Heart left ventricle (tissue), 16 donors: ENCODE measurements around the gene STAU1. TPM values are rescaled to one million over a fixed set of nuclear protein-coding genes. Genes with fewer than 3 reads are reported as not detected.

Experiments
- ATAC-seq, 4 donors: fragments of 200-7000 bp; cut with Tn5 transposase; one replicate each; pipeline ENCODE4 v1.9.1; 2020 to 2022; ENCODE audit warnings: moderate library complexity in 4 of 4, mild to moderate bottlenecking in 3 of 4, moderate number of reproducible peaks in 1 of 4
- DNase-seq, 5 donors: peaks; one replicate each; pipeline ENCODE4 v3.0.0-alpha.2; 2020
- H3K27ac ChIP-seq, 12 donors: fragments of 200-600 bp; sonication (generic) in 4 of 12; one replicate each; pipeline versions ENCODE4 v1.5.0 to v1.8.0; 2016 to 2022; ENCODE audit warnings: mild to moderate bottlenecking in 2 of 12
- H3K27me3 ChIP-seq, 9 donors: fragments of 200-600 bp; sonication (generic) in 2 of 9; one replicate each; pipeline versions ENCODE4 v1.5.1 to v1.8.0; 2016 to 2022; ENCODE audit warnings: mild to moderate bottlenecking in 3 of 9
- H3K36me3 ChIP-seq, 9 donors: fragments of 200-600 bp; sonication (generic) in 2 of 9; one replicate each; pipeline versions ENCODE4 v1.5.0 to v1.8.0; 2018 to 2022; ENCODE audit warnings: mild to moderate bottlenecking in 2 of 9
- H3K4me1 ChIP-seq, 12 donors: fragments of 200-600 bp; sonication (generic) in 4 of 12; one replicate each; pipeline versions ENCODE4 v1.5.0 to v1.8.0; 2016 to 2022; ENCODE audit warnings: mild to moderate bottlenecking in 3 of 12
- H3K4me3 ChIP-seq, 12 donors: fragments of 200-600 bp; sonication (generic) in 4 of 12; one replicate each; pipeline versions ENCODE4 v1.5.0 to v1.8.0; 2017 to 2022; ENCODE audit warnings: mild to moderate bottlenecking in 9 of 12, moderate library complexity in 4 of 12
- H3K9me3 ChIP-seq, 12 donors: fragments of 200-600 bp; sonication (generic) in 4 of 12; one replicate each; pipeline versions ENCODE4 v1.5.0 to v1.8.0; 2016 to 2022; ENCODE audit warnings: mild to moderate bottlenecking in 1 of 12
- POLR2A ChIP-seq, 2 donors: fragments of 450-650 bp; IDR thresholded peaks; one replicate each; pipeline ENCODE4 v1.6.1; 2017; ENCODE audit warnings: antibody characterized with exemption in 2 of 2, mild to moderate bottlenecking in 2 of 2, moderate library complexity in 2 of 2
- WGBS, 4 donors: extraction: QIAGEN DNeasy Blood & Tissue Kit in 2 of 4; methylation state at CpG; one replicate each; pipeline versions ENCODE4 v1.1.5 to v1.1.7; 2013 to 2018; 5-methylcytosine and 5-hydroxymethylcytosine counted together
- intact Hi-C, 10 donors: fragments of 100-400 bp; cut with DNase I; formaldehyde crosslinking; loops; one replicate each; pipeline versions ENCODE4 v1.11.1 to v1.14.2; 2022
- polyA plus RNA-seq, 2 donors: library from polyadenylated mRNA; stranded (reverse); fragments of 200-250 nt; gene quantifications; one replicate each; pipeline ENCODE4 v1.2.3, GENCODE V29; 2013
- total RNA-seq, 9 donors: library from RNA; depleted of rRNA in 2 of 9; stranded (reverse); fragments of >200 nt in 2 of 9; fragmentation: NEBNext Ultra II Directional in 3 of 9; extraction: Animal tissue kit (Norgen Biotek cat#: 25700) in 3 of 9; gene quantifications; one replicate each; pipeline versions ENCODE4 v1.1.0 to v1.2.4, GENCODE V29; 2016 to 2023
- TF ChIP-seq, protein P1 (sequence below), 12 donors: fragments of 200-600 bp; sonication (generic) in 4 of 12; IDR thresholded peaks; one replicate each; pipeline versions ENCODE4 v1.5.0 to v1.8.0; 2018 to 2022; ENCODE audit warnings: antibody characterized with exemption in 12 of 12, mild to moderate bottlenecking in 5 of 12
- donor health status: ischemic (EF 13 %, LVEDD 7.1; RV severe dilation, severe dysfunction).
- donor health status: healthy with polysubstance abuse.
- donor health status: DM: no; HTN: yes; CAD: no.
- donor health status: DM: no; HTN: no; CAD: no.
- donor health status: ischemic (EF 25% LVEDD 6.9; RV normal size, moderate dysfunction).
- donor health status: ischemic (EF 25% LVEDD 5.7; RV mildly dilated, moderate dysfunction).
- donor health status: healthy.
- donor health status: DM: yes; HTN: yes; CAD: no.
- donor health status: ischemic (EF 35%, LVEDD 5.7; RV mildly dilated, moderate dysfunction).
- donor health status: nonischemic (EF 11% LVEDD 7.7; RV severe dilation, severe dysfunction).
- donor health status: DM: yes; HTN: yes; CAD: no.
- donor health status: PGD.
- donor health status: ischemic (EF 29% LVEDD 5.4; RV normal size, mild dysfunction).
- donor health status: nonischemic (EF 23%, LVEDD 6.1; RV moderate dilation, normal function).

STAU1 gene
- total and polyA plus RNA-seq, 11 donors = 23.2 to 95.4 (median 70.5) TPM

DNA sequence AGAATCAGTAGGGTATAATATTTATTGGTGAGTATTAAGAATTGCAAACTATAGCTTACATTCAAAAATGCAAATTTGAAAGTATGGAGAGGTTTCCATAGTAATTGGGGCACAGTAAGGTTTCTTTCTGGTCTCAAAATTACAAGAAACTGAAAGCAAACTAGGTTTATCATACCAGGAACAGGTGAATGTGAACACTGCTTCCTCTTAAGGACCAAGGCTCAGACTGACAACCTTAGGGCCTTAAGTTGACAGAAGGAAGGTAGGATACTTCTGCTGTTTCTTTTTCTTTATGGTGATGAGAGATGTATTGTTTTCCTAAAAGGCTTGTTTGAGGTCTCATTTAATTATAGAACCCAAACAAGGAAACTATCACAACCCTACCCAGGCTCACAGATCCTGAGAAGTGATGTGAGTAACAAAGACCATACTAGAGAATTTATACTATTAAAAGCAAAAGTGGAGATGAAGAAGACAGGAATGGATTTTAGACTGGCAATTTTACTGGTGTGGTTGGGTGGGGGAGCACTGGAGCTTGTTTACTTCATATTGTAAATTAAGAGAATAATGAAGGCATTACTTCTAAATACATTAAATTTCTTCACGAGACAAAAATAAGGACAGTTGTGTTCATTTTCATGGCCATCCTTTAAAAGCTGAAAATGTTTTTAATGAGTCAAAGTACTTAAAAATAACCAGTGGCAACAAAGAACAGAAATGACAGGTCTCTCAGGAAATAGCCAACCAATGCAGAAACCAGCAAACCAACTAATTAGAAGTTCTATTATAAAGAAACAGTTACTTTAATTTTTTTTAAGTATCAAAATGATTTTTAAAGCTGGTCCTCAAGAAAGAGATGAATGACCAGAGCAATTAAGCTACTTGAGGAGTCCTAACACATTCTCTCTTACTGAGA lies 21.3 kb downstream of the STAU1 start:
- H3K27me3 ChIP-seq = no peaks in the 10 kb centered on the region
- 65 to 83% (median 71%) methylated on average over 1 of the region's 1 CpG for WGBS, 4 donors
- peak overlapping the region in 2 of 12 donors; percentile 12 to 27 for H3K4me3 ChIP-seq
- H3K9me3 ChIP-seq = no peaks in the 10 kb centered on the region
- intact Hi-C loops = loop anchor here in 1 of 10 donors (5.0 kb wide), 1 partner anchor 34 kb away; no protein-coding TSS in a partner anchor
- ATAC-seq (no peak), DNase-seq (no peak)
- no peak for TF ChIP-seq POLR2A (IDR thresholded peaks at IDR 0.05)
- TF ChIP-seq, protein P1, sequence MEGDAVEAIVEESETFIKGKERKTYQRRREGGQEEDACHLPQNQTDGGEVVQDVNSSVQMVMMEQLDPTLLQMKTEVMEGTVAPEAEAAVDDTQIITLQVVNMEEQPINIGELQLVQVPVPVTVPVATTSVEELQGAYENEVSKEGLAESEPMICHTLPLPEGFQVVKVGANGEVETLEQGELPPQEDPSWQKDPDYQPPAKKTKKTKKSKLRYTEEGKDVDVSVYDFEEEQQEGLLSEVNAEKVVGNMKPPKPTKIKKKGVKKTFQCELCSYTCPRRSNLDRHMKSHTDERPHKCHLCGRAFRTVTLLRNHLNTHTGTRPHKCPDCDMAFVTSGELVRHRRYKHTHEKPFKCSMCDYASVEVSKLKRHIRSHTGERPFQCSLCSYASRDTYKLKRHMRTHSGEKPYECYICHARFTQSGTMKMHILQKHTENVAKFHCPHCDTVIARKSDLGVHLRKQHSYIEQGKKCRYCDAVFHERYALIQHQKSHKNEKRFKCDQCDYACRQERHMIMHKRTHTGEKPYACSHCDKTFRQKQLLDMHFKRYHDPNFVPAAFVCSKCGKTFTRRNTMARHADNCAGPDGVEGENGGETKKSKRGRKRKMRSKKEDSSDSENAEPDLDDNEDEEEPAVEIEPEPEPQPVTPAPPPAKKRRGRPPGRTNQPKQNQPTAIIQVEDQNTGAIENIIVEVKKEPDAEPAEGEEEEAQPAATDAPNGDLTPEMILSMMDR (IDR thresholded peaks at IDR 0.05) = no peak
- peak overlapping the region in 10 of 12 donors; percentile 6 to 58 (median 44) for H3K27ac ChIP-seq
- H3K4me1 ChIP-seq = peaks cover 4 to 45% (median 23%) of the 10 kb centered on the region in 12 donors
- peaks cover 0 to 37% (median 30%) of the 10 kb centered on the region in 9 donors for H3K36me3 ChIP-seq

DNA sequence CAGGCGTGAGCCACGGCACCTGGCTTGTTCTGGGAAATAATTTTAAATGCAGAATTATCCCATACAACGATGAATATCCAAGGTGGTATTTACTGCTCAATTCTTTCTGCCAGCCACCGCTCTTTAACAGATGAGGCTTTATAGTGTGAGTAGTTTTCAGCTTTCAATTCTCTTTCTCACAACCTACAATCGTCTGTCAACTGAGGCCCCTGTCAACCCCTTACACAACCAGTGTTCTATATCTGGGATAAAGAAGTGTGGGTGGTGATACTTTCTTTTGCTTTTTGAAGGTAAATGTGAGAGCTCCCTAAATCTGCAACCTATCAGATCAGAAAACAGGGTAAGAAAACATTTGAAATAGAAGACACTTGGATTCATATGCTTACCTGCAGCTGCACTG lies 22.5 kb downstream of the STAU1 start:
- ATAC-seq (no peak), DNase-seq (no peak)
- Histone ChIP-seq H3K4me3 (no peak overlapping the region), H3K9me3 (no peaks in the 10 kb centered on the region), H3K27ac (no peak overlapping the region), H3K4me1 (peaks cover 4 to 48% (median 23%) of the 10 kb centered on the region in 12 donors), H3K36me3 (peaks cover 0 to 42% (median 30%) of the 10 kb centered on the region in 9 donors), H3K27me3 (no peaks in the 10 kb centered on the region)
- intact Hi-C loops = loop anchor here in 1 of 10 donors (5.0 kb wide), 1 partner anchor 33 kb away; no protein-coding TSS in a partner anchor
- no peak for TF ChIP-seq POLR2A (IDR thresholded peaks at IDR 0.05)
- 91 to 97% (median 95%) methylated on average over 5 of the region's 5 CpGs for WGBS, 4 donors

DNA sequence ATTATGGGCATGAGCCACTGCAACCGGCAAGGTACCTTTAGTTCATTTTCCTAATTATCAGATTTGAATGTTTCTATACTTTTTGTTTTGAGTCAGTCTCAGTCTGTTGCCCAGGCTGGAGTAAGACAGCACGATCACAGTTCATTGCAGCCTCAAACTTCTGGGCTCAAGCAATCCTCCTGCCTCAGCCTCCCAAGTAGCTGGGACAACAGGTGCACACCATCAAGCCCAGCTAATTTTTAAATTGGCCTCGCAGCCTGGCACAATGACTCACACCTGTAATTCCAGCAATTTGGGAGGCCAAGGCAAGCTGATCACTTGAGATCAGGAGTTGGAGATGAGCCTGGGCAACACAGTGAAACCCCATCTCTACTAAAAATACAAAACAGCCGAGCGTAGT lies 24.4 kb downstream of the STAU1 start:
- Histone ChIP-seq H3K36me3 (peaks cover 0 to 46% (median 30%) of the 10 kb centered on the region in 9 donors), H3K27ac (no peak overlapping the region), H3K9me3 (no peaks in the 10 kb centered on the region), H3K4me1 (peaks cover 4 to 41% (median 22%) of the 10 kb centered on the region in 12 donors), H3K4me3 (no peak overlapping the region), H3K27me3 (no peaks in the 10 kb centered on the region)
- intact Hi-C loops = no loop called here
- TF ChIP-seq, protein P1 (IDR thresholded peaks at IDR 0.05) = no peak
- no peak for TF ChIP-seq POLR2A (IDR thresholded peaks at IDR 0.05)
- WGBS, 4 donors = 86 to 99% (median 95%) methylated on average over 4 to 5 of the region's 5 CpGs
- no peak for ATAC-seq
- DNase-seq = no peak

DNA sequence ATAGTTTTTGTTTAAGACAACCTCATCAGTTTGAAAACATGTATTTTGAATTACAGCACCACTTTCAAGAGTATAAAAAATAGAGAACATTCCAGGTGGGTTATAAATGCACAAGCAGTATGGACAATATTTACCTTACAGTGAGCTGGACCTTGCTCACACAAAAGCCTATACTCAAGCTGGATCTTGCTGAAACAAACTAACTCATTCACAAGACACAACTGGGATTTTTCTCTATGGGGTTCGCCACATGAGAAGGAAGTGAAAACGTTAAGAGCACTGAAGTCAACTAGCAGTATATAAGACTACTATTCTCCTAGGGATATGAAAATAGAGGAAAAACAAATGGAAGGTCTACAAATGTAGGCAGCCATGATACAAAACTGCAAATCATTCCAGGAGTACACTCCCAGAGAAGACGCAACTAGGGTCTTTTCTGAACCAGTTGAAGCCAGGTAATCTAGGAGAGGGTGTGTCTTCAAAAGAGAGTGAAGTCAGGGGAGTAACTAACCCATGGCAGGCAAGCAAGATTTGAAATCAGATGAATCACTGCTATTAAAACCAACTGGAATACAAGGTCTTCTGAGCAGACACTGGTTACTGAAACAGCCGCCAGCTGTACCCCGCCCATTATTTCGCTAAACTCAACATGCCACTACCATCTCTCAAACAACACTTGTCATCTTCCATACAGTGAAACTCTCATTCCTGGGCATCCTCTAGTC lies 26.5 kb downstream of the STAU1 start:
- no peak overlapping the region for H3K27ac ChIP-seq
- no peaks in the 10 kb centered on the region for H3K27me3 ChIP-seq
- no peak for TF ChIP-seq POLR2A (IDR thresholded peaks at IDR 0.05)
- TF ChIP-seq, protein P1 (IDR thresholded peaks at IDR 0.05) = no peak
- H3K4me3 ChIP-seq = no peak overlapping the region
- H3K4me1 ChIP-seq = peaks cover 0 to 20% (median 1%) of the 10 kb centered on the region in 12 donors
- H3K9me3 ChIP-seq = no peaks in the 10 kb centered on the region
- DNase-seq = no peak
- ATAC-seq = no peak
- intact Hi-C loops = no loop called here
- 78 to 90% (median 87%) methylated on average over 6 of the region's 6 CpGs for WGBS, 4 donors
- peaks cover 0 to 60% (median 42%) of the 10 kb centered on the region in 9 donors for H3K36me3 ChIP-seq
